Lower leg skin (tissue), 4 donors: ENCODE measurements around the gene EPHB2. TPM values are rescaled to one million over a fixed set of nuclear protein-coding genes. Genes with fewer than 3 reads are reported as not detected.
"Not testable (repeated sequence)": the region's sequence is repeated elsewhere in the genome, so short reads cannot be mapped to it uniquely, and the experiment has no call there.

Source experiments
- DNase-seq, 2 donors: peaks; one replicate each; pipeline ENCODE4 v3.0.0-alpha.2; 2019; ENCODE audit warnings: low spot score in 2 of 2
- H3K4me3 ChIP-seq: fragments of 200-600 bp; sonication (generic); 2 replicates; pipeline ENCODE4 v1.5.1; 2017; ENCODE audit warnings: mild to moderate bottlenecking, low read depth; ENCODE audit not compliant: poor library complexity, severe bottlenecking
- POLR2A ChIP-seq, 2 donors: fragments of 450-650 bp; IDR thresholded peaks; one replicate each; pipeline ENCODE4 v1.6.1; 2016 to 2017; ENCODE audit warnings: antibody characterized with exemption in 2 of 2, mild to moderate bottlenecking in 1 of 2, moderate library complexity in 1 of 2
- WGBS, 2 donors: methylation state at CpG; one replicate each; pipeline ENCODE4 v1.1.5; 2018; 5-methylcytosine and 5-hydroxymethylcytosine counted together
- intact Hi-C: fragments of 100-400 bp; cut with DNase I; formaldehyde crosslinking; loops from one replicate; pipeline ENCODE4 v1.15.0; 2023; ENCODE audit warnings: low total_unique reads
- total RNA-seq, 4 donors: library from RNA; depleted of rRNA; stranded (reverse); fragments of >200 nt; gene quantifications; one replicate each; pipeline ENCODE4 v1.1.0, GENCODE V29; 2016
- TF ChIP-seq, protein P1 (sequence below), 3 donors: fragments of 450-650 bp; IDR thresholded peaks; one replicate each; pipeline ENCODE4 v1.5.1; 2016; ENCODE audit warnings: antibody characterized with exemption in 3 of 3, mild to moderate bottlenecking in 3 of 3, moderate library complexity in 2 of 3

EPHB2 gene
- total RNA-seq, 4 donors from 2014 or later: 0.57 to 3.1 (median 1.7) TPM

DNA sequence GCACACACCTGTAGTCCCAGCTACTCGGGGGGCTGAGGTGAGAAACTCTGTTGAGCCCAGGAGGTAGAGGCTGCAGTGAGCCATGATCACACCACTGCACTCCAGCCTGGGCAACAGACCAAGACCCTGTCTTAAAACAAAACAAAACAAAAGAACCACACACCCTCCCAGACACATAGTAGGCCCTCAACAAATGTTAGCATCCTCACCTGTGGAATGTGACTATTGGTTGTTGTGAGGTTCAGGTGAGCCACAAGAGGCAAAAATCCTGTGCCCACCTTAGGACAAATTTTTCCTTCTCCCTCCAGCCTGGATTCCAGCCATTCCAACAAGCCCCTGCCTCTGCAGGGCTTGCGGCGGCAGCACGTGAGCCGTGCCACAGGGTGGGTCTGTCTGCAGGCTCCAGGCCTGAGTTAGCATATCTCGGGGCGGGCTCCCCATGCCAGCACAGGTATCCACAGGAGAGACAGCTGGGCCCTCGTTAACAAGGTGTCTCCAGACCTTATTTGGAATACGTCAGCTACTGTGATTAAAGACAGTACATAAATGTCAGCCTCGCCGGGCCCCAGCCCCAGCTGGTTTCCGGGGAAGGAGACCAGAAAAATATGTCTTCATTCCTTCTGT is 40.2 kb upstream of the EPHB2 start:
- 22 to 29% methylated on average over 11 to 12 of the region's 12 CpGs for WGBS, 2 donors
- no peak for TF ChIP-seq POLR2A (IDR thresholded peaks at IDR 0.05)
- TF ChIP-seq, protein P1, sequence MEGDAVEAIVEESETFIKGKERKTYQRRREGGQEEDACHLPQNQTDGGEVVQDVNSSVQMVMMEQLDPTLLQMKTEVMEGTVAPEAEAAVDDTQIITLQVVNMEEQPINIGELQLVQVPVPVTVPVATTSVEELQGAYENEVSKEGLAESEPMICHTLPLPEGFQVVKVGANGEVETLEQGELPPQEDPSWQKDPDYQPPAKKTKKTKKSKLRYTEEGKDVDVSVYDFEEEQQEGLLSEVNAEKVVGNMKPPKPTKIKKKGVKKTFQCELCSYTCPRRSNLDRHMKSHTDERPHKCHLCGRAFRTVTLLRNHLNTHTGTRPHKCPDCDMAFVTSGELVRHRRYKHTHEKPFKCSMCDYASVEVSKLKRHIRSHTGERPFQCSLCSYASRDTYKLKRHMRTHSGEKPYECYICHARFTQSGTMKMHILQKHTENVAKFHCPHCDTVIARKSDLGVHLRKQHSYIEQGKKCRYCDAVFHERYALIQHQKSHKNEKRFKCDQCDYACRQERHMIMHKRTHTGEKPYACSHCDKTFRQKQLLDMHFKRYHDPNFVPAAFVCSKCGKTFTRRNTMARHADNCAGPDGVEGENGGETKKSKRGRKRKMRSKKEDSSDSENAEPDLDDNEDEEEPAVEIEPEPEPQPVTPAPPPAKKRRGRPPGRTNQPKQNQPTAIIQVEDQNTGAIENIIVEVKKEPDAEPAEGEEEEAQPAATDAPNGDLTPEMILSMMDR (IDR thresholded peaks at IDR 0.05): no peak
- no peak overlapping the region for H3K4me3 ChIP-seq
- DNase-seq: no peak
- intact Hi-C loops: no loop called here

DNA sequence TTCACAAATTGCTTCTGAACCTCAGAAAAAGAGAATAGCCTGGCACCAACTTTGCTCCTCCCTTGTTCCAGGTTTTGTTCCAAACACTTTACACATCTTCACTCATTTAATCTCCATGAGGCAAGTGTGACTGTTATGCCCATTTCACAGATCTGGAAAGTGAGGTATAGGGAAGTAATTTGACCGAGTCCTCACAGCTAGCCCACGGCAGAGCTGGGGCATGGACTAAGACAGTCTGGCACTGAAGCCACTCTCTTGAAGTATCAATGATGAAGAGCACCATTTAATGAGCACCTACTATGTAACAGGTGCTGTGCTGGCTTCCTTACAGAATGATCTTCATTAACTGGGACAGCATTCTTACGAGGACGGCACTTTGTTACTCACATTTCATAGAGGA is 38.6 kb upstream of the EPHB2 start:
- no peak for TF ChIP-seq POLR2A (IDR thresholded peaks at IDR 0.05)
- TF ChIP-seq, protein P1 (IDR thresholded peaks at IDR 0.05): no peak
- intact Hi-C loops: no loop called here
- H3K4me3 ChIP-seq: no peak overlapping the region
- no peak for DNase-seq
- WGBS, 2 donors: 81 to 93% methylated on average over 4 of the region's 4 CpGs

DNA sequence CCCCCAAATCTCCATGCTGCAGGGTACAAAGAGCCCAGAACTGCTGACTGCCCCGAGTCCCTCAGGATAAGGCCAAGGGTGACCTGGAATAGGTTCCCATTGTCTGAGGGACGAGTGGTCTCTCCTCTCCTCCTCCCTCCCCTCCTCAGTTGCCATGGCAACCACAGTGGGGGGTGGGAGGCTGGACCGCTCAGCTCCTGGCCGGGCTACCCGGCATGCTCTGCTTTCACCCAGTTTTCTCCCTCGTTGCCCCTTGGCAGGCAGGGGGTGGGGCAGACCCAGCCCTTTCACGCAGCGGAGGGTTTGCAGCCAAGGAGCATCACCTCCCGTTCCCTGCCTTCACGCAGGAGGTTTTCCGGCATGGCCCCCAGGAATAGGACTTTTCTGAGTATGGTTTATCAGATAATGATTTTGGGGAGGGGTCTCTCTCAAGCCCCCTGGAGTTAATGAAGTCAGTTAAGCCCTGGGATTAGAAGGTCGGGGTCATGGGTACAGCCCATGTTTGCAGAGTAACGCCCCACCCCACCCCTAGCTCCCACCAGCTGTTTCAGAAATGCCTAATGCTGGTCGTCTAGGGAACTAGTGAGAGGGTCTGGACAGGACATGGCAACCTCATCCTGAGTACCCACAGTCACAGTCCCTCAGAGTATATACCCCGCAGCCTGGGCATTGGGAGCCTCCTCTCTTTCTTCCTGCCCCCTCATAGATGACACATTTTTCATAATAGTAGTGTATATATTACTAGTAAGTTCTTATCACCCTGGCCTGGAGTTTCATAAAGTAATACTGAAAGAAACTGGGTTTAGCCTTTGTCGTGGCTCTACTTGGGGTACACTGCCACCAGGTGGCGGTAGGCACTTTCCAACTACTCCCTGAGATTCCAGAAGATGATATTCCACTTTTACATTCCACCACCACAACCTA is 36.9 kb upstream of the EPHB2 start:
- DNase-seq: no peak
- intact Hi-C loops: no loop called here
- no peak for TF ChIP-seq POLR2A (IDR thresholded peaks at IDR 0.05)
- TF ChIP-seq, protein P1 (IDR thresholded peaks at IDR 0.05): no peak
- 29 to 33% methylated on average over 17 of the region's 17 CpGs for WGBS, 2 donors
- no peak overlapping the region for H3K4me3 ChIP-seq

DNA sequence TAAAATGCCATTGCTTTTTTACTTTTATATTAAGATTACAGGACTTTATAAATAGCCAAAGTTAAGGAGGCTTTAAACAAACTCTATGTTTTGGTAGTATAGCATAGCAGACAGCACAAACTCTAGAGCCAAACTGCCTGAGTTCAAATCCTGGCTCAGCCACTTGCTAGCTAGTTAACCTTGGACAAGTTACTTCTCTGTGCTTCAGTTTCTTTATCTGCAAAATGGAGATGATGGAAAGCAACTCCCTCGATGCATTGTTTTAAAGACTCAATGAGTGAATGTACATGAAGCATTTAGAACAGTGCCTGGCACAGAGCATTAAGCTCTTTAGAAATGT is 36.3 kb upstream of the EPHB2 start:
- intact Hi-C loops: no loop called here
- WGBS, 2 donors: 33 to 44% methylated on average over 1 of the region's 1 CpG
- H3K4me3 ChIP-seq: no peak overlapping the region
- no peak for DNase-seq
- TF ChIP-seq, protein P1 (IDR thresholded peaks at IDR 0.05): no peak
- TF ChIP-seq POLR2A (IDR thresholded peaks at IDR 0.05): no peak

DNA sequence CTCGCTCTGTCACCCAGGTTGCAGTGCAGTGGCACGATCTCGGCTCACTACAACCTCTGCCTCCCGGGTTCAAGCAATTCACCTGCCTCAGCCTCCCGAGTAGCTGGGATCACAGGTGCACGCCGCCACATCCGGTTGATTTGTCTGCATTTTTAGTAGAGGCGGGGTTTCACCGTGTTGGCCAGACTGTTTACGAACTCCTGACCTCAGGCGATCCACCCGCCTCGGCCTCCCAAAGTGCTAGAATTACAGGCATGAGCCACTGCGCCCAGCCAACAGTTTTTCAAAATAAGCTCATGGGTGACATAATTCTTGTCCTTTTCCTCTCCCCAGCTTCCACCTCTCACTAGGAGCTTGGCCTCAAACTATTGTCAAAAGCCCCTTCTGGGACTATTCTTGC is 34.5 kb upstream of the EPHB2 start:
- WGBS, 2 donors: 91 to 92% methylated on average over 15 of the region's 15 CpGs
- not testable (repeated sequence) for H3K4me3 ChIP-seq

DNA sequence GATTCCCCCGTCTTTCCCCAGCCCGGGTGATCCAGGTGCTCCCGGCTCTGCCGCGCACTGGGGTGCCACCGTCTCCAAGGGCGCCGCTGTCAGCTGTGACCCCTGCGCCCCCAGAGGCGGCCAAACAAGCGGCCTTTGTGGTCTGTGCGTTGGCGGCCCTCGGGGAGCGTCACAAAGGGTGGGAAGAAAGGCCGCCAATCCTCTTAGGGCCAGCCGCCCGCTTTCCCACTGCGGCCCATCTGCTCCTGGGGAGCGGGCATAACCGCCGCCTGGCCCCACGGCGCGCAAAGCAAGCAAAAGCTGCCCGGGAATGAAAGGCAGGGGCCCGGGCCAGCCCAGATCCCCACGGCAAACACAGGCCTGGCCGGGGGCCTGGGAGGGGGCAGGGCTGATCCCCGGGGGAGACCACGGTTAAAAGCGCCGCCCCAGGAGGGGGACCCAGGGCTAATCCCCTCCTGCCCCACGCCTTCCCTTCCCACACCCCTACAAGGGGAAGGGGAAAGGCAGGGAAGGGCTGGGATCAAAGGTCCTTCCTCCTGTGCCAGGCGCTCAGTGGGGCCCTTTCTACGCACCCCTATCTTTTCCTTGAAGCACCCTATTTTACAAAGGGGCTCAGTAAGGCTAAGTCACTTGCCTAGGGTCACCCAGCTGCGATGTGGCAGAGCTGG is 33.6 kb upstream of the EPHB2 start:
- intact Hi-C loops: no loop called here
- 74 to 83% methylated on average over 28 to 37 of the region's 37 CpGs for WGBS, 2 donors
- DNase-seq: no peak
- no peak overlapping the region for H3K4me3 ChIP-seq
- no peak for TF ChIP-seq POLR2A (IDR thresholded peaks at IDR 0.05)
- TF ChIP-seq, protein P1 (IDR thresholded peaks at IDR 0.05): no peak

More for the DNA sequence above, 34.5 kb upstream of the EPHB2 start:
- intact Hi-C loops, DNase-seq: not testable (repeated sequence)
